Endodermal cell (in vitro differentiated cells): ENCODE results near the gene DGKH. TPM values are rescaled to one million over a fixed set of nuclear protein-coding genes. Genes with fewer than 3 reads are reported as not detected.
A peak's percentile ranks its signal among the peaks of the same experiment; 100 is the strongest.

Source experiments
- DNase-seq: peaks from one replicate; pipeline ENCODE4 v3.0.0-alpha.2; 2017
- H3K27ac ChIP-seq: 2 replicates; pipeline ENCODE4 v1.5.1; 2013; ENCODE audit warnings: mild to moderate bottlenecking, low read depth, low read length, moderate library complexity
- H3K27me3 ChIP-seq: 2 replicates; pipeline ENCODE4 v1.6.1; 2013; ENCODE audit warnings: mild to moderate bottlenecking, low read length, moderate library complexity; ENCODE audit not compliant: insufficient read depth, control insufficient read depth, poor library complexity, severe bottlenecking
- H3K36me3 ChIP-seq: 2 replicates; pipeline ENCODE4 v1.7.0; 2013; ENCODE audit warnings: mild to moderate bottlenecking, low read length, moderate library complexity; ENCODE audit not compliant: control insufficient read depth, insufficient read depth
- H3K4me1 ChIP-seq: one replicate; pipeline ENCODE4 v1.7.0; 2013; ENCODE audit warnings: low read length; ENCODE audit not compliant: control insufficient read depth, insufficient read depth
- H3K4me3 ChIP-seq: 2 replicates; pipeline ENCODE4 v1.5.1; 2013; ENCODE audit warnings: mild to moderate bottlenecking, low read length, moderate library complexity
- H3K9ac ChIP-seq: 2 replicates; pipeline ENCODE4 v1.6.1; 2013; ENCODE audit warnings: mild to moderate bottlenecking, low read length, moderate library complexity; ENCODE audit not compliant: poor library complexity, severe bottlenecking; ENCODE audit errors: extremely low read depth
- H3K9me3 ChIP-seq: 2 replicates; pipeline ENCODE4 v1.6.1; 2013; ENCODE audit warnings: mild to moderate bottlenecking, low read length, moderate library complexity; ENCODE audit not compliant: control insufficient read depth
- H3K27ac Mint-ChIP-seq: 2 replicates; pipeline ENCODE4 v1.8.0; 2020; ENCODE audit warnings: mixed read lengths
- H3K27me3 Mint-ChIP-seq: 2 replicates; pipeline ENCODE4 v1.8.0; 2021; ENCODE audit warnings: mild to moderate bottlenecking, mixed read lengths; ENCODE audit not compliant: insufficient read depth
- H3K36me3 Mint-ChIP-seq: 2 replicates; pipeline ENCODE4 v1.8.0; 2020; ENCODE audit warnings: low read depth, mixed read lengths
- H3K4me1 Mint-ChIP-seq: 2 replicates; pipeline ENCODE4 v1.8.0; 2020; ENCODE audit warnings: mixed read lengths
- H3K4me3 Mint-ChIP-seq: 2 replicates; pipeline ENCODE4 v1.8.0; 2020; ENCODE audit warnings: mild to moderate bottlenecking, moderate library complexity, mixed read lengths
- H3K9me3 Mint-ChIP-seq: 2 replicates; pipeline ENCODE4 v1.8.0; 2020; ENCODE audit warnings: mild to moderate bottlenecking, mixed read lengths
- CTCF ChIP-seq: fragments of 200-600 bp; sonication (generic); conservative IDR thresholded peaks from 2 replicates; pipeline ENCODE4 v1.5.0; 2021; ENCODE audit warnings: antibody characterized with exemption, mild to moderate bottlenecking
- WGBS, 2 experiments: methylation state at CpG; one replicate each; pipeline versions ENCODE4 v1.1.5 to v1.1.7; 2013; ENCODE audit warnings: missing lambda C conversion rate in 2 of 2, mixed read lengths in 1 of 2; ENCODE audit not compliant: insufficient coverage in 1 of 2, insufficient read length in 1 of 2; 5-methylcytosine and 5-hydroxymethylcytosine counted together
- total RNA-seq, 2 donors: library from RNA; stranded (reverse); fragmentation: NEBNext Ultra II Directional in 1 of 2; extraction: Animal tissue kit (Norgen Biotek cat#: 25700) in 1 of 2; gene quantifications; 2 replicates in 1 of 2; 3 replicates in 1 of 2; pipeline ENCODE4 v1.2.1, GENCODE V29; 2021

Gene DGKH
- total RNA-seq, 2 donors from 2014 or later: 7.1 to 11.5 TPM

GRCh38 chr13:42056583-42056982 is 8.1 kb downstream of the DGKH start:
- H3K4me1 ChIP-seq: no peaks in the 10 kb centered on the region
- H3K9me3 ChIP-seq: peaks cover 20% of the 10 kb centered on the region
- Mint-ChIP-seq H3K27me3 (no peaks in the 10 kb centered on the region), H3K4me3 (no peak overlapping the region), H3K27ac (no peak overlapping the region), H3K36me3 (peaks cover 6% of the 10 kb centered on the region), H3K4me1 (no peaks in the 10 kb centered on the region), H3K9me3 (peaks cover 8% of the 10 kb centered on the region)
- peaks cover 7% of the 10 kb centered on the region for H3K36me3 ChIP-seq
- H3K27ac ChIP-seq: no peak overlapping the region
- H3K27me3 ChIP-seq: no peaks in the 10 kb centered on the region
- no peak for TF ChIP-seq CTCF
- no peak overlapping the region for H3K4me3 ChIP-seq
- no peak for DNase-seq
- 95 to 97% methylated on average over 3 to 6 of the region's 6 CpGs for WGBS, 2 experiments
- H3K9ac ChIP-seq: no peak overlapping the region

- TF ChIP-seq CTCF: no peak
- no peaks in the 10 kb centered on the region for H3K27me3 ChIP-seq
- Mint-ChIP-seq H3K27ac (no peak overlapping the region), H3K27me3 (peaks cover 3% of the 10 kb centered on the region), H3K9me3 (peaks cover 8% of the 10 kb centered on the region), H3K4me3 (no peak overlapping the region), H3K4me1 (peaks cover 2% of the 10 kb centered on the region), H3K36me3 (peaks cover 6% of the 10 kb centered on the region)
- peak overlapping the region; percentile 5 for H3K4me3 ChIP-seq
- no peak for DNase-seq
- peaks cover 20% of the 10 kb centered on the region for H3K9me3 ChIP-seq
- H3K27ac ChIP-seq: no peak overlapping the region
- H3K36me3 ChIP-seq: peaks cover 7% of the 10 kb centered on the region
- H3K9ac ChIP-seq: no peak overlapping the region
- 86 to 100% methylated on average over 1 of the region's 2 CpGs for WGBS, 2 experiments
- H3K4me1 ChIP-seq: no peaks in the 10 kb centered on the region
These were observed 9.6 kb downstream of the DGKH start for GRCh38 chr13:42057918-42058530.

- no peak overlapping the region for H3K27ac Mint-ChIP-seq
- peaks cover 20% of the 10 kb centered on the region for H3K9me3 ChIP-seq
- no peak for TF ChIP-seq CTCF
- no peaks in the 10 kb centered on the region for H3K27me3 ChIP-seq
- H3K4me3 ChIP-seq: no peak overlapping the region
- H3K9me3 Mint-ChIP-seq: peaks cover 8% of the 10 kb centered on the region
- H3K36me3 ChIP-seq: peaks cover 14% of the 10 kb centered on the region
- peaks cover 16% of the 10 kb centered on the region for H3K36me3 Mint-ChIP-seq
- H3K27ac ChIP-seq: no peak overlapping the region
- no peak overlapping the region for H3K4me3 Mint-ChIP-seq
- no peak for DNase-seq
- H3K27me3 Mint-ChIP-seq: peaks cover 3% of the 10 kb centered on the region
- peaks cover 3% of the 10 kb centered on the region for H3K4me1 Mint-ChIP-seq
- H3K9ac ChIP-seq: no peak overlapping the region
- H3K4me1 ChIP-seq: no peaks in the 10 kb centered on the region
These were observed 13.5 kb downstream of the DGKH start for GRCh38 chr13:42061943-42062342.
